DMS153 treated with DMSO at 0.1 percent for 48 hours (cell line): ENCODE data around the gene NUBP2.

Experiments used
- DNase-seq: peaks from one replicate; lab custom pipeline; 2025; ENCODE audit not compliant: unreplicated experiment; lab: John Stamatoyannopoulos, UW

The NUBP2 gene

DNA sequence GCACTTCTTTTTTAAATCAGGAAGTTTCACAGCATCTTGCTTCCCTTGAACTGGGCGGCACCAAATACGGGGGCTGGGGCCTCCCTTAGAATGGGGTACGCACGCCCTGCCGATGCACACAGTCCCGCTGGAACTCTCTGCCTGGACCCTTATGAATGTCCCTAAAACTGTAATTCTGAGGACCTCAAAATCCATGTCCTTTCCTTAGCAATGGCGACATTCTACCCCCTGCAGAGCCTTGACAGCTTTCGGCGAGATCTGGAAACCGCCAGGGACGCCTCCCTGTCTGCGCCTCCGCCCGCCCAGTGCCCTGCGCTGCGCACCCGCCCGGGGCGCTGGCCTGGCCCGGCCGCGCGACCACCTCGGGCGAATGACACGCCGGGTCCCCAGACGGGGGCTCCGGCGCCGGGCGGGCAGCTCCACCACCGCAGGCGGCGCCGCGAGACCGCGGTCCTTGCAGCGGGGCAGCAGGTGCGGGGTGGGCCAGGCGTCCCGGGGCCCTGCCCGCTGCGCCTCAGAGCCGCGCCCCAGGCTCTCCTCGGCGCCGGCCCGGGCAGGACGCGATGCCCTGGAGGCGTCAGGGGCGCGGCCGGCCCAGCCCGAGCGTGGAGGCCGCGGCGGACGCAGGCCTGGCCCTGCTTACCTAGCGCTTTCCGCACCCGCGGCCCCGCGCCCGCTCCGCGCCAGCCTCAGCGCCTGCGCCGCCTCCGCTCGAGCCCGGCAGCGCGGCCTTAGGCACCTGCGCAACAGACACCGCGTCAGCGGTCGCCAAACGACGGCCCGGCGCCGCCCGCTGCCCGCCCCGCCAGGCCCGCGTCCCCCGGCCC lies 43.3 kb downstream of the NUBP2 start:
- DNase-seq: no peak

DNA sequence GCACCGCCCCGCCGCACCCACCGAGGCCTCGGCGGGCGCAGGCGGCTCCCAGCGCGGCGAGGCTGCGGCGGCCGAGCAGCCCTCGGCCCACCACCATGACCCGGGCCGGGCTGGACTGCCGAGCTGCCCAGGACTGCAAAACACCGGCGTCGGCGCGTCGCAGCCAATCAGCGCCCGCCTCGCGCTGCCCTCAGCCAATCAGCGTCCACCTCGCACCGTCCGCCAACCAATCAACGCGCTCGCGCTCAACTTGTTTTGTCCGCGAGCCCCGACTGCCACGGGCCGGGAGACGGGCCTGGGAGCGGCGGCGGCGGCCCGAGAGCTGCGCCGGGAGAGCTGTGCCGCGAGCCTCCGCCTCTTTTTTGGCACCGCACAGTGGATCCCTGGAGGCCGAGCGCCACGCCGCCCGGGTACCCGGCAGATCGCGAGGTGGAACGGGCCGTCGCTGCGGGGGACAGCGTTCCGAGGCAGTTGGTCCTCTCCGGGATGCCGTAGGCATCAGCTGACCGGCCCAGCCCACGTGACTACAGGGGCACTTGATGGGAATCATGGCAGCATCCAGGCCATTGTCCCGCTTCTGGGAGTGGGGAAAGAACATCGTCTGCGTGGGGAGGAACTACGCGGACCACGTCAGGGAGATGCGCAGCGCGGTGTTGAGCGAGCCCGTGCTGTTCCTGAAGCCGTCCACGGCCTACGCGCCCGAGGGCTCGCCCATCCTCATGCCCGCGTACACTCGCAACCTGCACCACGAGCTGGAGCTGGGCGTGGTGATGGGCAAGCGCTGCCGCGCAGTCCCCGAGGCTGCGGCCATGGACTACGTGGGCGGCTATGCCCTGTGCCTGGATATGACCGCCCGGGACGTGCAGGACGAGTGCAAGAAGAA lies 44.2 kb downstream of the NUBP2 start, which contains the start of the genes FAHD1 and HAGH:
Gene FAHD1, plus strand, starts transcription at position 516 of the 883 bp plus-strand sequence. Its CDS starts 33 bp downstream, at position 549.
Gene HAGH, minus strand, starts transcription at position 135 of the 883 bp plus-strand sequence. Its CDS starts 38 bp downstream, at position 97.
- DNase-seq: peak; percentile 92

DNA sequence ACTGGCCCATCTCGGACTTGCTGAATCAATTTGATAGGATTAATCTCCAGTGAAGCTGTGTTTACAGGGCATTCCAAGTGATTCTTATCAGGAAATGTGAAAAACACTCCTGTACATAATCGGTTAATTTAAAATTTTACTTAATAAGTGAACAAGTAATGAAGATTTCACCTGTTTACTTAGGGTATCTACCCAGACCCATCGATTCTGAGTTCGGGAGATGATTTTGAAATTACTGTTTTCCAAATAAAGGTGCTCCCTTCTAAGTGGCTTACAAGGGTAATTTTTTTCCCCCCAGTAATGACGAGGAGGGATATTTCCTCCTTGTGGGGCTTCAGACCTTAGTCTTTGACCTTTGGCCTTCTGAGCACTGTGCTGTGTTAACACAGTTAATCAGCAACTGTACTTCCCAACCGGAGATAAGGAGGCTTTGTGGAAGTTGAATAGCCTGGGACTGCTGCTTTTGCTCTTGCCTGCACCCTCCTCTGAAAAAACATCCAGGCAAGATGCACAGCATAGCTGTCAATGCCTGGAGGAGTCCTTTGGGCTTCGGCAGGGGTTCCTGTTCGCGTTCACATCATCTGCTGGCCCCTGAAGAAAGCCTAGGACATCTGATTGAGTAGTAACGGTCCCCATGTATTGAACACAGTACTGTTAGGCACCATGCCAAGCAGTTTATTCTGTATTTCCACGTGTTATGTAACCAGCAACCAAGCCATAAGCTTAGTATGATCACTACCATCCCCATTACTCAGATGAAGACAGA lies 46.1 kb downstream of the NUBP2 start:
- no peak for DNase-seq

DNA sequence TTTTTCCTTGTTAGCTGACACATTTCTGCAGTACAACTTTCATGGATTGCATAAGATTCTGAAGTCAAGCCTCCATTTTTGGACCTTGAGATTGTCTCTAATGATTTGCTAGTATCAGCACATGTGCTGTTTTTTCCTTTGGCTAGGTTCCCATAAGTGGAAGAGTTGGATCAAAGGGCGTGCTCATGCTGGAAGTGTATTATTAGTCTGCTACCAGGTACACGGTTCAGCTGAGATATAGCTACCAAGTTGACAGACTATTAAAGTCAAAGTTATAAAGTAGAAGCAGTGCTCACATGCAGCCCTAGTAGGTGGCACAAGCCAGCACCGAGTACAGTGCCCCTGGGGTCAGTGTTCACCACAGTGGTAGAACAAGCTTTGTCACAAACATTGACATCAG lies 47.5 kb downstream of the NUBP2 start:
- DNase-seq: no peak

DNA sequence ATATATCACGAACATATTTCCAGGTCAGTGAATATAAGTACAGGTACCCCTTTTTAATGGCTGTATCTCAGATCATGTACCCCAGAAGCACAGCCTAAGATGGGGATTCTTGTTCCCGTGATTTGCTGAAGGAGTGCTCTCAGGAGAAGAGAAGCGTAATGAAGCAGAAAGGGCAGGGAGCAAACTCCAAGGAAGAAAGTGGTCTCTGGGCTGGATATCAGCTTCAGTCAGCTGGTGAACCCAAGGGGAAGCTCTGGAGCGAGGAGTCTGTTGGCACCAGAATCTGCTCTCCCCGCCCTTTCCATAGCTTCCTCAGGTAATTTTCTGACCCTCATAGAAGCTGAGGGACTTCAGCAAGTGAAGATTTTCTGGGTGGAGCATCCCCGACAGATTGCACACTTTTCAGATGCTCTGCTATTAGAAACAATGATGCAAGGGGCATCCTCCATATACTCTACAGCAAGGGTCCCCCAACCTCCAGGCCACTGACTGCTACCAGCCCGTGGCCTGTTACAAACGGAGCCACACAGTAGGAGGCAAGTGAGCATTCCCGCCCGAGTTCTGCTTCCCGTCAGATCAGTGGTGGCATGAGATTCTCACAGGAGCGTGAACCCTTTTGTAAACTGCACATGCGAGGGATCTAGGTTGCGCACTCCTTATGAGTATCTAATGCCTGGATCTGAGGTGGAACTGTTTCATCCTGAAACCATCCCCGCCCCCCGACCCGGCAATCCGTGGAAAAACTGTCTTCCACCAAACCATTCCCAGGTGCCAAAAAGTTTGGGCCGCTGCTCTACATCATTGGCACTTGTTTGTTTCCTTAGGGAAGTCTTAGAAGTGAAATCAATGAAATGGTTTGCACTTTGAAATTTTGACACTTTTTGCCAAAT lies 48.7 kb downstream of the NUBP2 start:
- no peak for DNase-seq

DNA sequence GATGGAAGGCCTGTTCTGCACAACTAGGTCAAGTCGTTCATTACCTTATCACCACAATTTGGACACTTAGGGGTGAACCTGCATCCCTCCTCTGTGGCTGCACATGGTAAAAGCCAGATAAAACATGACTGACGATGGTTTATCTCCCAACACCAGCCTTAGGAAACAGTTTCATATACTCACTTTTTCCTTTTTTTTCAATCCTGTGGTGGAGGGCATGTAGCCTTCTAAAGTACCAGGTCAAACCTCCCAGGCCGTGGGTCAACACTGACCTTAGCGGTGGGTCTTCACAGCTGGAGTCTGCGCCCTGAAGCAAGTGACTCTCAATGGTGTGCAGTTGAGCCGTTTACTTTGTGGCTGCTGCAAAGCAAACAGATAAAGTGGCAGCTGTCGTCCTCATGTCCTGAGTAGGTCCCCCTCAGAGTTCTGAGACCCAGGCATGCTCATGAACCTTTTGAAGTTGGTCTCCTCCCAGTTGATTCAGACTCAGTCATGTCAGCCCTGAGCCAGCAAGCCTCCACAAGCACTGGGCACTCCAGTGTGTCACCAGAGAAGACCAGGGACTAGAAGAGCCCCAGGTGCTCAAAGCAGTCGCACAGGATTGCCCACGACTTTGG lies 50.2 kb downstream of the NUBP2 start:
- no peak for DNase-seq

DNA sequence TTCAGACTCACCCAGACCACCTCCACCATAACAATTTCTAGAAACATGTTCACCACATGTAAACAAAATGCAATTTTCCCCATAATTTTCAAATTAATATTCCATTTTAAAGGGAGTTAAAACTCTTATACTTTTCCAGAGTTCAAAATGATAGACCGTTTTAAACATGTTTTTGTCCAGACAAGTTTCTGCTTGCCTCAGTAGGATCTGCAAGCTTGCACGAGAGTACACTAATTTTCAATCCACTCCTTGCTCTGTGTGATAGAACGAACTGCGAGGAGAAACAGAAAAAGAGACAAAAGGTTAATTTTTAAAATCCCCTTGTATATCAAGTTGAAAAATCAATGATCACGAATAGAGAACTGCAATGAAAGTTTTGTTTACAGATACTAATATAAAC lies 51.3 kb downstream of the NUBP2 start:
- no peak for DNase-seq
